ENCODE results near the gene DCLK3.

DNA sequence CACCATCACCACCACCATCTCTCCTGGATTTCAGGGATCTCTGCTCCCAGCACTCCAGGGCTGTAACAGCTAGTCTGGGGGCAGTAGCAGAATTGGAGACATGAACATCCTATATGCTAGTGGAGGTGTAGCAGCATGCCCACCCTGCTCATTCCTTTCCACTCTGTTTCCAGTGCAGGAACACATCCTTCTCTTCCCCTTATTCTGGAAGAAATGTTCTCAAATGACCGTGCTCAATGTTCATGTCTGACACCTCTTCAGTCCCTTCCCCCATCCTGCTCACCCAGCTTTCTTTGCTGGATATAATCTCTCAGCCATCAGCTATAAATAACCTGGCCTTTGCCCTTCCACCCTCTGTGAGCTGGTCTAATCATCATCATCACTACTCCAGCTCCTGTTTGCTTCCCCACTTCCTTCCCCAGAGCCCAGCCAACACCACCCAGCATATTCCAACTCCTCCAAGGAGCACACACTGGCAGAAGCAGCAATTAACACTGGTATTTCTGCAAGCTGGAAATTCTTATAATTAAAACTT lies 31.1 kb downstream of the DCLK3 start:
- TF ChIP-seq BHLHE40 (IDR thresholded peaks at IDR 0.05; ENCODE audit: borderline replicate concordance in 1 of 2, low read depth in 2 of 2, low read length in 1 of 2) (no peak), CTCF (IDR thresholded peaks at IDR 0.05 in 2 of 3, conservative IDR thresholded peaks at IDR 0.05 in 1 of 3; ENCODE audit: control insufficient read depth in 2 of 3, extremely low read depth in 1 of 3, insufficient read depth in 1 of 3, low read depth in 3 of 3, low read length in 3 of 3) (no peak), TCF7 (IDR thresholded peaks at IDR 0.05; ENCODE audit: borderline replicate concordance) (no peak), NFIC (IDR thresholded peaks at IDR 0.05; ENCODE audit: low read depth, low read length) (no peak), GABPA (IDR thresholded peaks at IDR 0.05; ENCODE audit: low read depth) (no peak), HDAC2 (IDR thresholded peaks at IDR 0.05) (no peak), ZBED1 (IDR thresholded peaks at IDR 0.05; ENCODE audit: borderline replicate concordance) (no peak), EZH2 (IDR thresholded peaks at IDR 0.05; ENCODE audit: borderline replicate concordance, control insufficient read depth, low read depth, low read length) (no peak), PAX5 (IDR thresholded peaks at IDR 0.05; ENCODE audit: borderline replicate concordance, low read depth, low read length) (no peak), MXI1 (IDR thresholded peaks at IDR 0.05; ENCODE audit: low read depth, low read length) (no peak), RAD21 (IDR thresholded peaks at IDR 0.05; ENCODE audit: insufficient read depth, low read depth, low read length) (no peak), CHD4 (IDR thresholded peaks at IDR 0.05) (no peak), SPI1 (IDR thresholded peaks at IDR 0.05; ENCODE audit: borderline replicate concordance, insufficient read depth, low read depth, low read length) (no peak)
- TF ChIP-seq, protein P1, sequence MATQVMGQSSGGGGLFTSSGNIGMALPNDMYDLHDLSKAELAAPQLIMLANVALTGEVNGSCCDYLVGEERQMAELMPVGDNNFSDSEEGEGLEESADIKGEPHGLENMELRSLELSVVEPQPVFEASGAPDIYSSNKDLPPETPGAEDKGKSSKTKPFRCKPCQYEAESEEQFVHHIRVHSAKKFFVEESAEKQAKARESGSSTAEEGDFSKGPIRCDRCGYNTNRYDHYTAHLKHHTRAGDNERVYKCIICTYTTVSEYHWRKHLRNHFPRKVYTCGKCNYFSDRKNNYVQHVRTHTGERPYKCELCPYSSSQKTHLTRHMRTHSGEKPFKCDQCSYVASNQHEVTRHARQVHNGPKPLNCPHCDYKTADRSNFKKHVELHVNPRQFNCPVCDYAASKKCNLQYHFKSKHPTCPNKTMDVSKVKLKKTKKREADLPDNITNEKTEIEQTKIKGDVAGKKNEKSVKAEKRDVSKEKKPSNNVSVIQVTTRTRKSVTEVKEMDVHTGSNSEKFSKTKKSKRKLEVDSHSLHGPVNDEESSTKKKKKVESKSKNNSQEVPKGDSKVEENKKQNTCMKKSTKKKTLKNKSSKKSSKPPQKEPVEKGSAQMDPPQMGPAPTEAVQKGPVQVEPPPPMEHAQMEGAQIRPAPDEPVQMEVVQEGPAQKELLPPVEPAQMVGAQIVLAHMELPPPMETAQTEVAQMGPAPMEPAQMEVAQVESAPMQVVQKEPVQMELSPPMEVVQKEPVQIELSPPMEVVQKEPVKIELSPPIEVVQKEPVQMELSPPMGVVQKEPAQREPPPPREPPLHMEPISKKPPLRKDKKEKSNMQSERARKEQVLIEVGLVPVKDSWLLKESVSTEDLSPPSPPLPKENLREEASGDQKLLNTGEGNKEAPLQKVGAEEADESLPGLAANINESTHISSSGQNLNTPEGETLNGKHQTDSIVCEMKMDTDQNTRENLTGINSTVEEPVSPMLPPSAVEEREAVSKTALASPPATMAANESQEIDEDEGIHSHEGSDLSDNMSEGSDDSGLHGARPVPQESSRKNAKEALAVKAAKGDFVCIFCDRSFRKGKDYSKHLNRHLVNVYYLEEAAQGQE (IDR thresholded peaks at IDR 0.05; ENCODE audit: low read depth, low read length) = no peak
